GM15510 (cell line): Measurements from ENCODE around the gene TMEM231.

Experiments used
- POLR2A ChIP-seq: IDR thresholded peaks from 3 replicates; pipeline ENCODE4 v1.6.1; 2011; ENCODE audit warnings: borderline replicate concordance; ENCODE audit not compliant: insufficient read length; ENCODE audit errors: extremely low read depth

Gene TMEM231

GRCh38 chr16:75555707-75556430, at the start of gene TMEM231:
Gene TMEM231, minus strand, starts transcription at chr16:75556252. Its CDS starts 43 bp downstream, at chr16:75556209.
- peak; percentile 50 for TF ChIP-seq POLR2A

- TF ChIP-seq POLR2A, result no peak
These were observed 47.2 kb upstream of the TMEM231 start for GRCh38 chr16:75603241-75603640.

- TF ChIP-seq POLR2A, result no peak
These were observed 43.6 kb upstream of the TMEM231 start for GRCh38 chr16:75599452-75600277.

- no peak for TF ChIP-seq POLR2A
These were observed 38.1 kb upstream of the TMEM231 start for GRCh38 chr16:75593825-75594820.

- no peak for TF ChIP-seq POLR2A
These were observed 37.3 kb upstream of the TMEM231 start for GRCh38 chr16:75593308-75593707.

GRCh38 chr16:75590920-75591843, 35.1 kb upstream of the TMEM231 start:
- TF ChIP-seq POLR2A, result no peak

GRCh38 chr16:75589306-75589705, 33.3 kb upstream of the TMEM231 start:
- no peak for TF ChIP-seq POLR2A

GRCh38 chr16:75588716-75589115, 32.7 kb upstream of the TMEM231 start:
- no peak for TF ChIP-seq POLR2A

- no peak for TF ChIP-seq POLR2A
These were observed 28.1 kb upstream of the TMEM231 start for GRCh38 chr16:75584108-75584507.

- no peak for TF ChIP-seq POLR2A
These were observed 23.3 kb upstream of the TMEM231 start for GRCh38 chr16:75579281-75579834.

- TF ChIP-seq POLR2A, result no peak
These were observed 22.7 kb upstream of the TMEM231 start for GRCh38 chr16:75578725-75579124.

GRCh38 chr16:75578212-75578611, 22.2 kb upstream of the TMEM231 start:
- no peak for TF ChIP-seq POLR2A

- TF ChIP-seq POLR2A, result no peak
These were observed 20.3 kb upstream of the TMEM231 start for GRCh38 chr16:75576384-75576811.
